Sigmoid colon (tissue), 7 donors: Measurements from ENCODE around the gene POLR2M. TPM values are rescaled to one million over a fixed set of nuclear protein-coding genes. Genes with fewer than 3 reads are reported as not detected.

Experiments used
- DNase-seq: peaks from one replicate; pipeline ENCODE4 v3.0.0-alpha.2; 2019
- H3K27ac ChIP-seq, 4 donors: fragments of 200-600 bp; sonication (generic); one replicate each; pipeline ENCODE4 v1.5.1; 2016 to 2019; ENCODE audit warnings: mild to moderate bottlenecking in 1 of 4
- H3K27me3 ChIP-seq, 3 donors: fragments of 200-600 bp; sonication (generic); one replicate each; pipeline ENCODE4 v1.5.1; 2019; ENCODE audit warnings: mild to moderate bottlenecking in 1 of 3
- H3K36me3 ChIP-seq, 4 donors: fragments of 200-600 bp; sonication (generic); one replicate each; pipeline ENCODE4 v1.5.1; 2016 to 2019
- H3K4me1 ChIP-seq, 4 donors: fragments of 200-600 bp; sonication (generic); one replicate each; pipeline ENCODE4 v1.5.1; 2017 to 2019
- H3K4me3 ChIP-seq, 4 donors: fragments of 200-600 bp; sonication (generic); one replicate each; pipeline ENCODE4 v1.5.1; 2017 to 2019; ENCODE audit warnings: mild to moderate bottlenecking in 2 of 4, moderate library complexity in 1 of 4
- H3K9me3 ChIP-seq, 4 donors: fragments of 200-600 bp in 3 of 4; sonication (generic) in 3 of 4; one replicate each; pipeline versions ENCODE4 v1.5.1 to v1.6.1; 2013 to 2019
- EP300 ChIP-seq, 4 donors: sonication (generic); formaldehyde crosslinking; IDR thresholded peaks; one replicate each; pipeline ENCODE4 v1.6.1; 2017; ENCODE audit warnings: antibody characterized with exemption in 4 of 4
- POLR2A ChIP-seq, 2 donors: fragments of 450-650 bp; IDR thresholded peaks; one replicate each; pipeline ENCODE4 v1.6.1; 2016; ENCODE audit warnings: antibody characterized with exemption in 2 of 2, mild to moderate bottlenecking in 2 of 2, moderate library complexity in 2 of 2
- POLR2AphosphoS5 ChIP-seq, 4 donors: sonication (generic); formaldehyde crosslinking; IDR thresholded peaks; one replicate each; pipeline ENCODE4 v1.6.1; 2017; ENCODE audit warnings: antibody characterized with exemption in 4 of 4
- WGBS, 2 donors: extraction: QIAGEN DNeasy Blood & Tissue Kit; methylation state at CpG; one replicate each; pipeline ENCODE4 v1.1.7; 2013; 5-methylcytosine and 5-hydroxymethylcytosine counted together
- intact Hi-C: fragments of 100-400 bp; cut with DNase I; formaldehyde crosslinking; loops from one replicate; pipeline ENCODE4 v1.15.1; 2023
- polyA plus RNA-seq, 3 donors: library from polyadenylated mRNA; stranded (reverse); fragments of 200-250 nt; gene quantifications; one replicate each; pipeline ENCODE4 v1.2.3, GENCODE V29; 2013
- total RNA-seq, 4 donors: library from RNA; depleted of rRNA; stranded (reverse); fragments of >200 nt; gene quantifications; one replicate each; pipeline ENCODE4 v1.1.0, GENCODE V29; 2016
- TF ChIP-seq, protein P1 (sequence below), 4 experiments: fragments of 450-650 bp in 3 of 4; fragments of 200-600 bp in 1 of 4; IDR thresholded peaks; one replicate each; pipeline ENCODE4 v1.5.1; 2016 to 2019; ENCODE audit warnings: antibody characterized with exemption in 4 of 4, mild to moderate bottlenecking in 3 of 4, moderate library complexity in 2 of 4
- donor health status: healthy with polysubstance abuse.
- donor health status: Bipolar disorder and iron deficiency.
- donor health status: healthy.

POLR2M gene
- total and polyA plus RNA-seq, 7 donors: 42.0 to 264 (median 119) TPM

DNA sequence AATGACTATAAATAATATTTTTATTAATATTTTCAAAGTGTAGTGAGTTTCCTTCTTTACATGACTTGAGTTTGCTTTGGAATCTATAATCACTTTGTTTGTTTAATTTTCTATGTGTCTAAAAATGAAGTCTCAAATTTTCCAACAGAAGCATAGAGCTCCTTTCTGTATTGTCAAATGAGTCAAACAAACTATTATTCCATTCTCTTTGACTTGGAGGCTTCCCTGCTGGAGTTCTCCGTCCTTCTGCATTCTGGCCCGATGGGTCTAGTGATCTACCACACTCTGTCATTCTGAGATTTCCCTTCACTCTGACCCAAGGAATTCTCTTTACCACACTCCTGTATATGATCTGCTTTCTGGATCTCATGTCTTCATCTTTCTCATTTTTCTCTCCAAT, 30.1 kb downstream of the POLR2M start:
- Histone ChIP-seq H3K9me3 (no peaks in the 10 kb centered on the region), H3K4me1 (peaks cover 0 to 39% (median 10%) of the 10 kb centered on the region in 4 donors), H3K27me3 (no peaks in the 10 kb centered on the region), H3K36me3 (no peaks in the 10 kb centered on the region), H3K27ac (no peak overlapping the region), H3K4me3 (no peak overlapping the region)
- DNase-seq: no peak
- WGBS, 2 donors: 94 to 95% methylated on average over 2 of the region's 2 CpGs
- no peak for TF ChIP-seq POLR2A (IDR thresholded peaks at IDR 0.05)
- TF ChIP-seq, protein P1, sequence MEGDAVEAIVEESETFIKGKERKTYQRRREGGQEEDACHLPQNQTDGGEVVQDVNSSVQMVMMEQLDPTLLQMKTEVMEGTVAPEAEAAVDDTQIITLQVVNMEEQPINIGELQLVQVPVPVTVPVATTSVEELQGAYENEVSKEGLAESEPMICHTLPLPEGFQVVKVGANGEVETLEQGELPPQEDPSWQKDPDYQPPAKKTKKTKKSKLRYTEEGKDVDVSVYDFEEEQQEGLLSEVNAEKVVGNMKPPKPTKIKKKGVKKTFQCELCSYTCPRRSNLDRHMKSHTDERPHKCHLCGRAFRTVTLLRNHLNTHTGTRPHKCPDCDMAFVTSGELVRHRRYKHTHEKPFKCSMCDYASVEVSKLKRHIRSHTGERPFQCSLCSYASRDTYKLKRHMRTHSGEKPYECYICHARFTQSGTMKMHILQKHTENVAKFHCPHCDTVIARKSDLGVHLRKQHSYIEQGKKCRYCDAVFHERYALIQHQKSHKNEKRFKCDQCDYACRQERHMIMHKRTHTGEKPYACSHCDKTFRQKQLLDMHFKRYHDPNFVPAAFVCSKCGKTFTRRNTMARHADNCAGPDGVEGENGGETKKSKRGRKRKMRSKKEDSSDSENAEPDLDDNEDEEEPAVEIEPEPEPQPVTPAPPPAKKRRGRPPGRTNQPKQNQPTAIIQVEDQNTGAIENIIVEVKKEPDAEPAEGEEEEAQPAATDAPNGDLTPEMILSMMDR (IDR thresholded peaks at IDR 0.05): no peak
- TF ChIP-seq POLR2AphosphoS5 (IDR thresholded peaks at IDR 0.05): no peak
- no peak for TF ChIP-seq EP300 (IDR thresholded peaks at IDR 0.05)
- intact Hi-C loops: loop anchor here (10.0 kb wide), 1 partner anchor 72 kb away; no protein-coding TSS in a partner anchor

DNA sequence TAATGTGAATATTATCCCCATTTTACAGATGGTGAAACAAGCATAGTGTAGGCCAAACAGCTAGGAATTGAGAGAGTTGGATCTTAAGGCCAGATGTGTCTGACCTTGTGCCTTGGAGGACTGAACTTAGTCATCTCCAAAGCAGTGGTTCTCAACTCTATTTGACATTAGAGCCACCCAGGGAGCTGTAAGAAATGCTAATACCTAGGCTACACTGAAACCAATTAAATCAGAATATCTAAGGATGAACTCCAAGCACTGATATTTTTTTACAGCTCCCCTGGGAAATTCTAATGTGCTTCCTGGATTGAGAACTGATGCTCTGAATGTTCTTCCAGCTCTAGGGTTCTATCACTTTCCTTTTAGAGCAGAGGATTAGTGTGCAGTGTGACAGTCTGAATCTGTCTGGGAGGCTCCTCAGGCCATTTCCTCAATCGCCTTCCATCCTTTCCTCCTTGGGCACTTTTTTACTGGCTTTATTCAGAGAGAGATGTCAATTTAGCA, 32.3 kb downstream of the POLR2M start:
- WGBS, 2 donors: 79 to 86% methylated on average over 1 of the region's 1 CpG
- Histone ChIP-seq H3K27ac (no peak overlapping the region), H3K27me3 (no peaks in the 10 kb centered on the region), H3K4me3 (no peak overlapping the region), H3K4me1 (peaks cover 0 to 35% (median 11%) of the 10 kb centered on the region in 4 donors), H3K36me3 (no peaks in the 10 kb centered on the region), H3K9me3 (no peaks in the 10 kb centered on the region)
- TF ChIP-seq POLR2AphosphoS5 (IDR thresholded peaks at IDR 0.05) (no peak), EP300 (IDR thresholded peaks at IDR 0.05) (no peak), POLR2A (IDR thresholded peaks at IDR 0.05) (no peak)
- TF ChIP-seq, protein P1 (IDR thresholded peaks at IDR 0.05): no peak
- intact Hi-C loops: loop anchor here (10.0 kb wide), 1 partner anchor 74 kb away; no protein-coding TSS in a partner anchor
- DNase-seq: no peak

DNA sequence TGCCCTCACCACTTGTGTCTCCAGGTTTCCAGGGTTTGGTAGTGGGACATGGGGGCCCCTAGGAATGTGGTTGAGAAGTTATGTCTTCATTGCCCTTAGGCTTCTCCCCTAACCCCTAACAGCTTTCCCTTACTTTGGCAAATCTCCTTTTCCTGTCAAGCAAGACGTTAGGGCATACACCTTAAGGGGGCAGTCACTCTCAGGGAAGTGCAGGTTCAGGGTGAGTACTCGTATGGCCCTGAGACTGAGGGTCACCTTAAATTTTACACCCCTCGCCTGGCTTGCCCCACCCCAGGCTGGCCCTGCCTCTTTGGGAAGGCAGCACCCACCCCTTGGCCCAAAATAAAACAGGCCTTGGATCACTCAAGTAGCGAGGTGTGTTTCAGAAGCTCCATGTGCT, 33.5 kb downstream of the POLR2M start:
- no peak for DNase-seq
- Histone ChIP-seq H3K4me3 (no peak overlapping the region), H3K36me3 (no peaks in the 10 kb centered on the region), H3K27ac (no peak overlapping the region), H3K4me1 (peaks cover 0 to 28% (median 11%) of the 10 kb centered on the region in 4 donors), H3K27me3 (no peaks in the 10 kb centered on the region), H3K9me3 (no peaks in the 10 kb centered on the region)
- 89 to 90% methylated on average over 4 of the region's 4 CpGs for WGBS, 2 donors
- TF ChIP-seq, protein P1 (IDR thresholded peaks at IDR 0.05): no peak
- intact Hi-C loops: no loop called here

DNA sequence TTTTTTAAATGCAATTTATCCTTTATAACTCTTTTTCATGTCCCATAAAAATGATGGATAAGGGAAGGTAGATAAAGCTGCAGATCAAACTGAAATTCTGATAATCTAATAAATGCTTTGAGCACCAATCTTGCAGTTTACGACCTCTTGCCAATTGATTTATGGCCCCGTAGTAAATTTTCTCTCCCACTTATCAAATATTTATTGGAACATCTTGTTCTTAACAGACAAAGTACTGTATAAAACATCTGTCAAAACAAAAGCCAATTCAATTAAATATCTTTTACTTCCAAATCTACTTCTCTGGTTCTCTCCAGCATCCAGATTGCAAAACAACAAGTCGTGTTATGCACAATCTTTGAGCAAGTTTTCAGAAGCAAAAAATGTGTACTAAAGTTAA, 34.6 kb downstream of the POLR2M start:
- H3K36me3 ChIP-seq: no peaks in the 10 kb centered on the region
- no peak overlapping the region for H3K27ac ChIP-seq
- WGBS, 2 donors: 22 to 58% methylated on average over 3 of the region's 3 CpGs
- intact Hi-C loops: no loop called here
- no peak for DNase-seq
- TF ChIP-seq POLR2AphosphoS5 (IDR thresholded peaks at IDR 0.05): peak in 1 of 4 donors; percentile 32
- TF ChIP-seq EP300 (IDR thresholded peaks at IDR 0.05): no peak
- TF ChIP-seq POLR2A (IDR thresholded peaks at IDR 0.05): no peak
- TF ChIP-seq, protein P1 (IDR thresholded peaks at IDR 0.05): no peak
- no peaks in the 10 kb centered on the region for H3K27me3 ChIP-seq
- H3K4me3 ChIP-seq: no peak overlapping the region
- H3K4me1 ChIP-seq: peaks cover 0 to 17% (median 7%) of the 10 kb centered on the region in 4 donors
- H3K9me3 ChIP-seq: no peaks in the 10 kb centered on the region

DNA sequence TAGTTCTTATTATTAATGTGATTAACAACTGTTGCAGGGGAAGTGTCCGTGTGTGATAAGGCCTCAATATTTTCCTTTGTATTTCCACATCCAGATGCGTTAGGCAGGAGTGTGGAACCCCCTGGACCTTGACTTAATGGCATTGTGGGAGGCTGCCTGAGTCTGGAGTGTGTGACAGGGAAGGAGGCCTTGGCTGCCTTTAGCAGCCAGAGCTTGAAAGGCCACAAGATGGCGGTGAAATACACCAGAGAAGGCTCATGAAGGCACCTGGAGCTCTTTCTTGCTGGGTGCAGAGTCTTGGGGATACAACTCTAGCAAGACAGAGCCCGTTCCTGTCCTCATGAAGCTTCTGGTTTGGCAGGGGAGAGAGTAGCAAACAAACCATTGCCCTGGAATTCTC, 36.9 kb downstream of the POLR2M start:
- Histone ChIP-seq H3K27ac (no peak overlapping the region), H3K4me3 (no peak overlapping the region)

More for the DNA sequence above, 36.9 kb downstream of the POLR2M start:
- TF ChIP-seq EP300 (IDR thresholded peaks at IDR 0.05): no peak
- no peak for TF ChIP-seq POLR2A (IDR thresholded peaks at IDR 0.05)
- TF ChIP-seq, protein P1 (IDR thresholded peaks at IDR 0.05): no peak
- TF ChIP-seq POLR2AphosphoS5 (IDR thresholded peaks at IDR 0.05): no peak
- Histone ChIP-seq H3K9me3 (no peaks in the 10 kb centered on the region), H3K36me3 (no peaks in the 10 kb centered on the region), H3K27me3 (no peaks in the 10 kb centered on the region), H3K4me1 (peaks cover 0 to 28% (median 12%) of the 10 kb centered on the region in 4 donors)
- no peak for DNase-seq
- 93 to 96% methylated on average over 4 of the region's 4 CpGs for WGBS, 2 donors
- intact Hi-C loops: no loop called here
